Measurements from ENCODE around the gene IFI27L1.
"Not testable (repeated sequence)": the region's sequence is repeated elsewhere in the genome, so short reads cannot be mapped to it uniquely, and the experiment has no call there.

The IFI27L1 gene

DNA sequence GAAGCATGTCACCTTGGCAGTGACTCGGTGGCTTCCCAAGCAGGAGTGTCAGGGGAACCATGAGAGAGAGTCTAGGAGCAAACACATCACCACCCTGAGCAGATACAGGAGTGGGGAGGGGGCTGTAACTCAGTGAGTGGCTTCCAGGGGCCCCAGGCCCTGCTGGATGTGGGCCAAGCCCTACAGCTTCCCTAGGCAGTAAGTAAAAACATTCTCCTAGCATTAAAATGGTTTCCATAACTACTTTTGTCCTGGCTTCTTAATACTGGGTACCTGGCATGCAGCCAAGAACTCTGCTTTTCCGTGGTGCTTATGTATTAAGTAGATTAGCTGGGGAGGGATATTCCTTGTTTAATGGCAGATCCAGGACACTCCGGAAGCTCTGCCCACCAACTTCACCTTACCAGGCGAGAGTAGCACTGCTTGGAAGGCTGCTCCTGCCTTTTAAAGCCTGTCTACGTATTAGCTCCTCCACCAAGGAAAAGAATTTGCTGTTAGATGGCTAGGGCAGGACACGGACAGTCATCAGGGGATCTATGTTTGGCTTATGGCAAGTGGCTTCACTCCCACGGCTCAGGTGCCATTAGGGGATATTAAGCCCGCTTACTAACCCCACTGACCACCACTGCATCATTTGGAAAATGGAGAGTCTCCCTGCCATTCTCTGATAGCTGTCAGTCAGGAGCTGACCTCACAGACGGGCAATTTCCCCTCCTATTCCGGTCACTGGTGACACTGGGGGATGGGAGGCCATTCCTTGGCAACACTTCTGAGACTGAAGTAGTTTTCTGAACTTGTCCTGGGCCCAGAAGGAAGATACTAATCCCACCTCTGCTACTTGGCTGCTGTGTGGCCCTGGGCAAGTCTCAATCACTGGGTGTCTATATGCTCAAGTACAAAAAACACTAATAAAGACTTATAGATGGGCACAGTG, 32.2 kb upstream of the IFI27L1 start:
- no peak for DNase-seq

DNA sequence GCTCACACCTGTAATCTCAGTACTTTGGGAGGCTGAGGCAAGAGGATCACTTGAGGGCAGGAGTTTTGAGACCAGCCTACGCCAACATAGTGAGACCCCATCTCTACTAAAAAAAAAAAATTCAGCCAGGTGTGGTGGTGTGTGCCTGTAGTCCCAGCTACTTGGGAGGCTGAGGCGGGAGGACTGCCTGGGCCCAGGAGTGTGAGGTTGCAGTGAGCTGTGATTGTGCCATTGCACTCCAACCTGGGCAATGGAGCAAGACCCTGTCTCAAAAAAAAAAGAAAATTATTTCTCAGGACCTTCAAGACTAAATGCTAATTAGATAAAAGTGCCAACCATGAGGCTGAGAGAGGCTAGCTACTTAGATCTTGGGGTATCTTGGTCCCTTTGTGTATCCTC, 31.5 kb upstream of the IFI27L1 start:
- no peak for DNase-seq

DNA sequence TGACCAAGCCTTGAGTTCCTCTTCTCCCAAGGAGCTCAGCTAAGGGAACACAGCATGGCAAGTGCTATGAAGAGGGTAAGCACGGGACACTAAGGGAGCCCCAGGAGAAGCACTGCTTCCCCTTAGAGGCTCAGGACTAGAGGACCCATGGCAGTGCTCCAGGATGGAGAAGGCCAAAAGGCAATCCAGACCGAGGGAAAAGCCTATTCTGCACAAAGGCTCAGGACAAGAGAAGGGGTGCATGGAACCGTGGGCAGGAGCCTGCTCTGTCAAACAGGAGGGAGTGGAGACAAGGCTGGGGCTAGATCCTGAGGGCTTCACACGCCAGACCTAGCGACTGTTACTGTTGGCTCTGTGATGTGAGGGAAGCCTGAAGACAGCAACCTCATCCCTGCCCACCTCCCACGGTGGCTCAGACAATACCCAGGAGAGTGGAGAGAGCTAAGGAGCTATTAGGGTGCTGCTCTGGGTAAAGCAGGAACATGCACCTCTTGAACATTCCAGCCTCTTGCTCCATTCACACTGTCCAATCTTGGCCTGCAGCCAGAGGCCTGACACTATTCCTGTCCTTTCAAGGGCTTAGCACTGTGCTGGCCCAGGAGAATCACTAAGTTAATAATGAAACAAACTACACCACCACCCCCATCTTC, 30.8 kb upstream of the IFI27L1 start:
- DNase-seq = no peak

DNA sequence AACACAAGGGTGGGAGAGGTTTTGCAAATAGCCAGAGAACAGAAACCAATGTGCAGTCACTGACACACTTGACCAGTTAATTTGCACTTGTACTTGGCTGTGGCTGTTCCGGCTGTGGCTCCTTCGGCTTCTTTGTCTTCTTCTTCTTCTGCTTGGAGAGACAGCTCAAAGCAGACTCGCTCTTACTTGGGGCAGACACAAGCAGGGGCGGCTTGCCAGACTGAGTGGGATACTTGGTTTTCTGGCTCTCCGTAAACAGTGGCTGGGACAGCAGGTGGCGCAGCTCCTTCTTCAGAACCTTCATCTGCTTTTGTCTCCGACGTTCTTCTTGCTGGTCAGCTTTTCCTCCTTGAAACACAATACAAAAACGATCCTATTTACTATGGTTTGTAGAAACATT, 30.0 kb upstream of the IFI27L1 start:
- no peak for DNase-seq

DNA sequence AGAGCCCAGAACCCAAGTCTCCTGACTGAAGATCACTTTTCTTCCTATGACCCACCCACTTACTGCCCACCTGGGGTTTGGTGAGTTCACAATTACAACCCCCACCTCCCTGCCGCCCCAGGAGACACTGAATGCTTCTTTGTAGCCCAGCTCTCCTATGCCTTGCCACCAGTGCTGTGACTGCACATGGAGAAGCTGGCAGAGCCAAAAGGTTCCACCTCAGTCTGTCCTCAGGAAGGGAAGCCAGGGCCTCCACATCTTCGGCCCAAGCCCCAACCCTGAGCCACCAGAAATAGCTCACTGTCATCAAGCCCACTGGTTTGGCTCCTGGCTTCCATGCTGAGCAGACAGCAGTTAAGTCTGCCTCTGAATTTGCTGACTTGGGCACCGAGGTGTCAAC, 29.3 kb upstream of the IFI27L1 start:
- no peak for DNase-seq

DNA sequence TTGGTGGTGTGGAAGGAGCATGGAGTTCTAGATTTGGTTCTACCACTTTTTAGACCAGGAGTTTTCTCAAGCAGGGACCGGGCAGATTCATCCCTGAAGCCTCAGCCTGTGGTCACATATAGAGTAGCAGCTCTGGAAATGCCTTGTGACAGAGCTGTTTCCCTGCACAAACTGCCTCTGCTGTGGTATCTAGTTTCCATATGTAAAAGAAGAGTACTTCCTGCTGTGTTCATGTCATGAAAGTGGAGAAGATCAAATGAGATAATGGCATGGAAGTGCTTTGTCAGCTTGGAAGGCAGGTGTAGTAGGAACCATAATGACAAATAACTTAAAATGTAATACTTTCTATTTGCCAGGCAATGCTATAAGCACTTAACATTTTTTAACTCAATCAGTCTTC, 28.9 kb upstream of the IFI27L1 start:
- no peak for DNase-seq

DNA sequence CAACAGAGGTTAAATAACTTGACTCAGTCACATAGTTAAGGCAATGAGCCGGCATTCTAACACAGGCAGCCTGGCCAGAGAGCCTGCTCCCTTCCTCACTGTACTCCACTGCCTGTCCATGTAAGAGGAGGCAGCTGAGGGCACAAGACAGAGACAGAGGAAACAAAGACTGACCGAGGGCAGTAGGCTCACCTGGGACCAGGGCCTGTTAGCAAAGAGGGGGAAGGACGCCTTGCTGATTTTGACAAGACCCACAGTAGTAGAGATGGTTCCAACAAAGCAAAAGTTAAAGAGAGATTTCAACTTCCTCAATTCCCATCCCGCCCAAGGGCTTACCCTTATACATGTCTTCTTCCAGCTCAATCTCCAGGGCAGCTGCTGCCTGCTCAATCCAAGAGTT, 28.4 kb upstream of the IFI27L1 start:
- no peak for DNase-seq

DNA sequence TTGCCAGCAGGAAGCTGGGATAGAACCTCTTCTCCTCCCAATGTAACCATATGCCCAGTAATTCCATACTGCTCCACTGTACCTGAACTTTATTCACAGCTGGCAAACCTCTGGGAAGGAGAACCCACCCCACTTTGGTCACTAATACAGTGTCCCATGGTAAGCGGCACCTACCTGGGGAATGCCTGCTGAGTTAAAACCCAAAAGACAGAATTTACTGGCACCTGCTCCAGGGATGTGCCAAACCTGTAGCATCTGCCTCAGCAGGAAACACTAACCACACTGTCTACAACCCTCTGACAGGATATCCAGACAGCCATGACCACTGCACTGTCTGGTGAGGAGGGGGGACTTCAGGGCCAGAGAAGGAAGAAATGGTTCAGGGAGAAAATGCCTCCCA, 26.7 kb upstream of the IFI27L1 start:
- peak; percentile 14 for DNase-seq

DNA sequence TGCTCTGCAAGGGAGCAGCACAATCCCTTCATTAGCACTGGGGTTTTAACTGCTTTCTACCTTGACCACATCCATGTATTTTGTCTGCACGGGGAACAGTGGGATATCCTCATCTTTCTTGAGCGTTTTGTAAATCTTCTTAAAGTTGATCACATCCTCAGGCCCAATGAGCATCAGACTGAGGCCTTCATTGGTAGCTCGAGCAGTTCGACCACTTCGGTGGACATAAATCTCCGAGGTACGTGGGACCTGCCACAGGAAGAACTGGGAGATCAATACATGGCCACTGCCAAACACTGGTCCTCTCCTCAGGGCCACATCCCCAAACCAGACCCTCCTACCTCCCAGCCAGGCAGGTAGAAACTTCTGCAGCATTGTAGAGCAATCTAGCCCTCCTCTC, 26.2 kb upstream of the IFI27L1 start:
- DNase-seq = no peak

DNA sequence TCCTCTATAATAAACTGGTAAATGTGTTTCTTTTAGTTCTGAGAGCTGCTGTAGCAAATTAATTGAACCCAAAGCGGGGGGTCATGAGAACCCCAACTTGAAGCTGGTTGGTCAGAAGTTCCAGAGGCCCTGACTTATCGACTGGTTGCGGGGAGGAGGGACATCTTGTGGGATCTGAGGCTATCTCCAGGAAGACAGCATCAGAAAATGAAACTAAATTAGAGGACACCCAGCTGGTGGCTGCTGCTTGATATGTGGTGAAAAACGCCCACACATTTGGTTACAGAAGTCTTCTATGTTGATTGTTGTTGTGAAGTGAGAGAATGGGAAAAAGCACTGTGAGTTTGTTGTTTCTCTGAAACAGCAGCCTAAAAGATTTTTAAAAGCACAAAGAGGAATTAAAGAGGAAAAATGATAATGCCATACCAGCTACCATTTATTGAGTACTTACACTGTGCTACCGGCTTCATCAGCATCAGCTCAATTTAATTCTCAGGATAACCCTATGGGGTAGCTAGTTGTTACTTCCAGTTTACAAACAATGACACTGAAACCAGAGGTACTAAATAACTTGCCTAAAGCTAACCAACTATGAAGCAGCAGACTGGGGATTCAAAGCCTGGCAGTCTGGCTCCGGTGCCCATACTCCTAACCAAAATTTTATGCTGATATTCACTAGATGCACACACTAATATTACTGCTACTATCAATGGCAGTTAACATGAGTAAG, 24.4 kb upstream of the IFI27L1 start:
- DNase-seq = peak; percentile 61

DNA sequence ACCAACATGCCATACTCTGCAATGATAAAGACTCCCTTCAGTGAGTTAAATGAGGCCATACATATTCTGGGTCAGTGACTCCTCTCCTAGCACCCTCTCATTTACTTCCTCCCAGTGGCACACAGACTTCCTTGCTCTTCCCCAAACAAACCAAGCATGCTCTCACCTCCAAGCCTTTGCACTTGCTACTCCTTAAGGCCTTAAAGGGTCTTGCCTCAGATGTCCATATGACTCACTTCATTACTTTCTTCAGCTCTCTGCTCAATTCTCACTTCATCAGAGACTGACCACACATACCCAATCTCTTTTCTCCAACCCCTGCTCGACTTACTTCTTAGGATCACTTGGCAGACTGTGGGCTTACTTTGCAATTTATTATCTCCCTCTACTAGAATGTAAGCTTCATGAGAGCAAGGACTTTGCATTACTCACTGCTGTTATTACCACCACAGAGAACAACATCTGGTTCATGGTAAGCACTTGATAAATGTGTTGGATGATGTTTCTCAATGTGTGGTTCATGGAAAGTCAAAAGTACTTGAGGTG, 22.9 kb upstream of the IFI27L1 start:
- no peak for DNase-seq

DNA sequence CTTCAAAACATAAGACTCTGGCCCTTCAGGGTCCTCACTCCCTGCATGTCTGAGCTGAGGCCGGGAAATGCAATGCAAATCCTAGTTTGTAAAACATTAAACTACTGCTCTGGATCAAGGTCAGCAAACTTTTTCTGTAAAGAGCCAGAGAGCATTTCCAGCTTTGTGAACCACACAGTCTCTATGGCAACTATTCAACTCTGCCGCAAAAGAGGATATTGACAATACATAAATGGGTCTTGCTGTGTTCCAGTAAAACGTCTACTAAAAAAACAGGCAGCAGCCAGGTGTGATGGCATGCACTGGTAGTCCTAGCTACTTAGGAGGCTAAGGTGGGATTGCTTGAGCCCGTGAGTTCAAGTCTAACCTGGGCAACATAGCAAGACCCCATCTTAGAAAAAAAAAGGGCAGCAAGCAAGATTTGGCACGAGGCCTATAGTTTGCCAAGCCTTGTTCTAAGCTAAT, 22.4 kb upstream of the IFI27L1 start:
- DNase-seq = no peak

DNA sequence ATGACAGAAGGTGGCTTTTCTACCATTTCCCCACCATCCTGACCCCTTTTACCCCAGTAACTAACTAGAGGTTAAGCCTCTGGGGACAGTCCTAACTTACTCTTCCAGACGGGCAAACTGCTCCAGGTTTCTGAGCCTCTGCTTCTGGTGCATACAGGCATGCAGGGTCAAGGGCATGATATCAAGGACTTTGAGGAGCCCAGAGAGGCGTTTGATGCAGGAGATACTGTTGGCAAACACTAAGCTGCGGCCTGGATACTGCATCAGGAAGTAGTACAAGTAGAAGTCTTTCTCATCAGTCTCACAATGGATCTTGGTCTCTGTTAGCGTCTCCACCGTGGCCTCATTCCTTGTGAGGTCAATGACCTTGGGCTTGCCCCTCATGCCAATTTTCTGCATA, 21.1 kb upstream of the IFI27L1 start:
- no peak for DNase-seq

DNA sequence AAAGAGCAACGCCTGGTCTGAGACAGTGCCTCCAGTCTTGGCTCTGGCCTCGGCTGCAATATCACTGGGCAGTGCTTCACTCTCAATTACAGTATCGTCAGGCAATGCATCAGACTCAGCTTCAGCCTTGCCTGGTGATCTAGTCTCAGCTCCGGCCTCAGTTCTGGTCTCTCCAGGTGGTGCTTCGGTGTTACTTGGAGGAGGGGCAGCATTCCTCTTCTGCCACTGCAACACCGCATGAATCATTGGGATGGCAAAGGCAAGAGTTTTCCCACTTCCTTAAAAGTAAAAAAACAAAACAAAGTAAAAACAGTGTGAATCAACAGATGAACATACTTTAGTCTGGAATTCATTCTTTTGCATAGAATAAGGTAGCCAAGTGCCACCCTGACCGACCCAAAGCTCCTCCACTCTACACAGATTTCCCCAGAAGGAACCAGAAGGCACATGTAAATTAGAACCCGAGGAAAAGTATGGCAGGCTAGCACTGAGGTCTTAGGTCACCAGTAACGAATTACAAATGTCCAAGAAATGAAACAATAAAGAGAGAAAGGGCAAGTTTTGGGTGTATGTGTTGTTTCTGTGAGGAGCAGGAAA, 18.7 kb upstream of the IFI27L1 start:
- DNase-seq = no peak

DNA sequence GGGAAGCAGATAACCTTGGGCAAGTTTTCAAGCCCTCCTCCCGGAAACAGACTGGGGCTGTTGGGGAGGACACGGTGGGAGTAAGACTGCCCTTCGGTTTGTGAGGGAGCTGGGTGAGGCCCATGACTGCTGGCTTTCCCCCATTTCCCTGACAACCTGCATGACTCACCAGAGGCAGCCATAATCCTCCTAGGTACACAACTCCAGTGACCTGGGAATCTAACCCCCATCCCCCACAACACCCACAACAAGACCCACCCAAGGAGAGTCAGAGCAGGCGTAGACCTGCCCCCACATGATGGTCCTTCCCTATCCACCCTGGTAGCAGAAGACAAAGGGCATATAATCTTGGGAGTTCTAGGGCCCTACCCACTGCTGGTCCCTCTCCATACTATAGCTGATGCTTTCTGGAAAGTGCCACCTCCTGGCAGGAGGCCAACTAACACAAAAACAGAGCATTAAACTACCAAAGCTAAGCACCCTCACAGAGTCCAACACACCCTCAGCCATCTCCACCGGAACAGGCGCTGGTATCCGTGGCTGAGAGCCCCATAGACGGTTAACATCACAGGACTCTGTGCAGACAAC, 14.9 kb upstream of the IFI27L1 start:
- DNase-seq = no peak

DNA sequence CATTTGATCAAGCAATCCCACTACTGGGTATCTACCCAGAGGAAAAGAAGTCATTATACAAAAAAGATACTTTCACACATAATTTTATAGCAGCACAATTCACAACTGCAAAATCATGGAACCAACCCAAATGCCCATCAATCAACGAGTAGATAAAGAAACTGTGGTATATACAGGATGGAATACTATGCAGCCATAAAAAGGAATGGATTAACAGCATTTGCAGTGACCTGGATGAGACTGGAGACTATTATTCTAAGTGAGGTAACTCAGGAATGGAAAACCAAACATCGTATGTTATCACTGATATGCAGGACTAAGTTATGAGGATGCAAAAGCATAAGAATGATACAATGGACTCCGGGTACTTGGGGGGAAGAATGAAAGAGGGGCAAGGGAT, 9.0 kb upstream of the IFI27L1 start:
- DNase-seq = not testable (repeated sequence)

DNA sequence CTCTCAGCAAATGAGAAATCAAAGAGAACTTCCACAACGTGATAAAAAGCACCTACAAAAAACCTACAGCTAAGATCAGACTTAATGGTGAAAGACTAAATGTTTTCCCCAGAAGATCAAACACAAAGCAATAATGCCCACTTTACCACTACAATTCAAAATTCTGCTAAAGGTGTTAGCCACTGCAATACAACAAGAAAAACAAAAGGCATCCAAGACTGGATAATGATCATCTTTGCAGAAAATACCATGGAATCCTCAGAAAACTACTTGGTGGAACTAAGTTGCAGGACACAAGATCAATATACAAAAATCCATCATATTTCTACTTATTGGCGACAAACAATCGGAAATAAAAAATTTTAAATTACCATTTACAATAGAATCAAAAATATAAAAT, 6.6 kb upstream of the IFI27L1 start:
- DNase-seq = no peak

DNA sequence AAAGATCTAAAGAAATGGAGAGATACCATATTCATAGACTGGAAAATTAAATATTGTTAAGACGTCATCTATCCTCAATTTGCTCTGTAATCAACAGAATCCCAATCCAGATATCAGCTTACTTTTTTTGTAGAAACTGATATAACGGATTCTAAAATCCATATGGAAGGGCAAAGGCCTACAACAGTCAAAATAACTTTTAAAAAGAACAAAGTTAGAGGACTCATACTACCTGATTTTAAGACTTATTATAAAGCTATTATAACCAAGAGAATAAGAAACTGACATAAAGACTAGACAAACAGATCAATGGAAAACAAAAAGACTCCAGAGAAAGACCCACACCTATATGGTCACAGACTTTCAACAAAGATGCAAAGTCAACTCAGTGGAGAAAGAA, 6.1 kb upstream of the IFI27L1 start:
- no peak for DNase-seq

DNA sequence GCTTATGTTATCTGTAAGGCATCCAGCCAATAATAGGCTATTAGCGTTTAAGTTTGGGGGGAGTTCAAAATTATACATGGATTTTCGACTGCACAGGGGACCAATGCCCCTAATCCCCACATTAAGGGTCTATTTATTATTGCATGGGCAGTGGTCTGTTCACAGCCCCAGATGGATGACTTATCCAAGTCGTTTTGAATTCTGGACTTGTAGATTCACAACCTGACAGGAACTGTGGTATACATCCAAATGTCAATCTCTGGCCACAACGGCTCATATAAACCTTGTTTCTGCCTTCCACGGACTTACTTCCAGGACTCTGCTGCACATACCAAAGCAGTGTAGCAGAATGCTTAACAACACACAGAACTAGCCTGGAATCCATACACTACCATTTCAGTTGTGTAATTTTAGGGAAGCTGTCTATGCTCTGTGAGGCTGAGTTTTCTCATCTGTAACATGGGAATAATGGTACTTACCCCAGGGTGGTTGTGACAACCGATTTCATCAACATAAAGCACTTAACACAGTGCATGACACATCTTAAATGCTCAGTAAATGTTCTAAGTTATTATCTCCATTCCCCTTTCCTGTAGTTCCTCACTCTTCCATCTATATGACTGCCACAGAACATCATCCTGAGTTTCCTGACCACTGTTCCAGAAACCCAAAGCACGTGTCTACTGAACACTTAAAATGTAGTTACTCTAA, 3.8 kb upstream of the IFI27L1 start:
- DNase-seq = no peak

DNA sequence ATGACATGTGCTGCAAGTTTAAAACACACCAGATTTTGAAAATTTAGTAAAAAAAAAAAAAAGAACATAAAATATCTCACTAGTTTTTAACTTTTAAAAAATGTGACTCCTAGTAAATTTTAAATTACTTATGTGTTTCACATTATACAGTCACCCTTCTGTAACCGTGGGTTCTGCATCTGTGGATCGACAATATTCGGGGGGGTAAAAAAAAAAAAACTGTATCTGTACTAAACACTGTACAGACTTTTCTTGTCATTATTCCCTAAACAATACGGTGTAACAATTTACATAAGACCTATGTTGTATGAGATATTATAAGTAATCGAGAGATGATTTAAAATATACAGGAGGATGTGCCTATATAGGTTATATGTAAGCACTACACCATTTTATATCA, 3.3 kb upstream of the IFI27L1 start:
- DNase-seq = no peak

DNA sequence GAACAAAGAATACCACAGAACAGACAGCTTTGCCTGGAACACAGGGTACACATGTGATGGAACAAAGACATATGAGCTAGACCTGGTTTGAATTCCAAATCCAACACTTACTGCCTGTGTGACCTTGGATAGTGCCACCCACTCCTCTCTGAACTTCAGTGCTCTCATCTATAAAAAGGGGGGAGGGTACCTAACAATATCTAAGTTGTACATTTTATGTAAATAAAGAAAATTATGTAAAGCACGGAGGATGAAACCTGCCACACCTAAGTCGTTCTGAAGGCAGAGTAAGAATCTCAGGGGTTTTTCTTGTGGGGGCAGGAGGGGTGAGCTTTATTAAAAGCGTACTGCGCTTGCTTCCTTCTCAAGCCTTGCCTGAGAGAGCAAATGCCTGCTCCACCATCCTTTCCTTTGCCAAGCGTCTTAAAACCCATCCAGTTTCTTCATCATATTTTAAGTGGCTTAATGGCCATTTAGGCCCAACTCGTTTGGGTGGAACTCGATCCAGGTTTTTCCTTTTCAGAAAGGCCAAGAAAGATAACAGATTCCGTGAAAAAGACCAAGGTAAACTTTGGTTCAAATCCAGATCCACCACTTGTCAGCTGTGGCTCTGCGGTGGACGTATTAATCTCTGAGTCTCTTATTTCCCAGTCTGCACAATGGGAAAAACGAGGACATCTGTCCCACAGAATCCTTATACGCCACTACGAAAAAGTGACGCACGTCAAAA, 1.1 kb upstream of the IFI27L1 start:
- no peak for DNase-seq

Data from activated CD4-positive, alpha-beta T cell treated with anti-CD3 and anti-CD28 coated beads, Interleukin-10, Interleukin-2, amounts not matched to agents 100 ng/mL and 50 ng/mL, durations not matched to agents 16 hours and 8 hours (primary cell).